ENCODE measurements around the gene CHD9. TPM values are rescaled to one million over a fixed set of nuclear protein-coding genes. Genes with fewer than 3 reads are reported as not detected.
"Not testable (repeated sequence)": the region's sequence is repeated elsewhere in the genome, so short reads cannot be mapped to it uniquely, and the experiment has no call there.

The CHD9 gene
- total RNA-seq, 1 experiment from 2014 or later: 25.4 TPM

GRCh38 chr16:53176434-53176833 is 121.6 kb downstream of the CHD9 start:
- BruUV-seq (replicated peaks): no TSS peak
- no peaks in the 10 kb centered on the region for H3K36me3 ChIP-seq (ENCODE audit: control insufficient read depth, insufficient read depth, low read length)
- H3K4me1 ChIP-seq (ENCODE audit: control insufficient read depth, insufficient read depth, low read length): no peaks in the 10 kb centered on the region
- ChIA-PET POLR2A (no interaction called here), CTCF (no interaction called here)
- ATAC-seq: no peak
- no peaks in the 10 kb centered on the region for H3K27me3 ChIP-seq (ENCODE audit: control insufficient read depth, insufficient read depth, low read length)
- DNase-seq (ENCODE audit: low read depth, low spot score): no peak
- no peaks in the 10 kb centered on the region for H3K9me3 ChIP-seq (ENCODE audit: control insufficient read depth, insufficient read depth, low read depth, low read length)
- H3K27ac ChIP-seq (ENCODE audit: low read length): no peak overlapping the region
- no peak for TF ChIP-seq REST (IDR thresholded peaks at IDR 0.05; ENCODE audit: insufficient read depth in 1 of 2, low read depth in 2 of 2, low read length in 1 of 2)
- no peak for TF ChIP-seq POLR2AphosphoS5 (IDR thresholded peaks at IDR 0.05; ENCODE audit: low read depth, low read length)
- TF ChIP-seq TCF7L2 (IDR thresholded peaks at IDR 0.05; ENCODE audit: low read depth, low read length): no peak
- TF ChIP-seq SIN3A (IDR thresholded peaks at IDR 0.05; ENCODE audit: borderline replicate concordance, insufficient read depth, low read depth, low read length): no peak
- in situ Hi-C loops (cut with HindIII; ENCODE audit: low pct_unique_long_range_greater_than_20kb, low sequenced_read_pairs) (no loop called here), intact Hi-C loops (cut with micrococcal nuclease; ENCODE audit: unreplicated experiment) (no loop called here)
- H3K4me3 ChIP-seq (ENCODE audit: low read depth in 2 of 2, low read length in 2 of 2): no peak overlapping the region

GRCh38 chr16:53183442-53183841 is 128.7 kb downstream of the CHD9 start:
- in situ Hi-C loops (cut with HindIII; ENCODE audit: low pct_unique_long_range_greater_than_20kb, low sequenced_read_pairs): no loop called here
- DNase-seq (ENCODE audit: low read depth, low spot score) (no peak), ATAC-seq (no peak)
- intact Hi-C loops (cut with micrococcal nuclease; ENCODE audit: unreplicated experiment): no loop called here
- Histone ChIP-seq H3K4me3 (ENCODE audit: low read depth in 2 of 2, low read length in 2 of 2) (no peak overlapping the region), H3K4me1 (ENCODE audit: control insufficient read depth, insufficient read depth, low read length) (no peaks in the 10 kb centered on the region; the same call in 1 of the 2 replicates), H3K36me3 (ENCODE audit: control insufficient read depth, insufficient read depth, low read length) (no peaks in the 10 kb centered on the region), H3K9me3 (ENCODE audit: control insufficient read depth, insufficient read depth, low read depth, low read length) (no peaks in the 10 kb centered on the region), H3K27ac (ENCODE audit: low read length) (no peak overlapping the region), H3K27me3 (ENCODE audit: control insufficient read depth, insufficient read depth, low read length) (no peaks in the 10 kb centered on the region)
- TF ChIP-seq REST (IDR thresholded peaks at IDR 0.05; ENCODE audit: insufficient read depth in 1 of 2, low read depth in 2 of 2, low read length in 1 of 2) (no peak), POLR2AphosphoS5 (IDR thresholded peaks at IDR 0.05; ENCODE audit: low read depth, low read length) (no peak), SIN3A (IDR thresholded peaks at IDR 0.05; ENCODE audit: borderline replicate concordance, insufficient read depth, low read depth, low read length) (no peak), CTCF (IDR thresholded peaks at IDR 0.05) (no peak), TCF7L2 (IDR thresholded peaks at IDR 0.05; ENCODE audit: low read depth, low read length) (no peak)
- ChIA-PET CTCF (no interaction called here), POLR2A (no interaction called here)
- no TSS peak for BruUV-seq (replicated peaks)

- ATAC-seq; POLR2A ChIA-PET; H3K27ac ChIP-seq (ENCODE audit: low read length); H3K4me3 ChIP-seq (ENCODE audit: low read depth in 2 of 2, low read length in 2 of 2); in situ Hi-C loops (cut with HindIII; ENCODE audit: low pct_unique_long_range_greater_than_20kb, low sequenced_read_pairs); H3K27me3 ChIP-seq (ENCODE audit: control insufficient read depth, insufficient read depth, low read length); intact Hi-C loops (cut with micrococcal nuclease; ENCODE audit: unreplicated experiment); DNase-seq (ENCODE audit: low read depth, low spot score); H3K36me3 ChIP-seq (ENCODE audit: control insufficient read depth, insufficient read depth, low read length); H3K9me3 ChIP-seq (ENCODE audit: control insufficient read depth, insufficient read depth, low read depth, low read length); BruUV-seq (replicated peaks); H3K4me1 ChIP-seq (ENCODE audit: control insufficient read depth, insufficient read depth, low read length): not testable (repeated sequence)
- CTCF ChIA-PET: interaction anchor here (0.6 kb wide), 1 partner anchor 13 kb away, joined by 3 read pairs; no protein-coding TSS in a partner anchor
These were observed 130.9 kb downstream of the CHD9 start for GRCh38 chr16:53185741-53186140.
